DND-41 (cell line): Measurements from ENCODE around the gene ANKRD13D.

Experiments used
- ATAC-seq: fragments of 200-7000 bp; cut with Tn5 transposase; 3 replicates; pipeline ENCODE4 v1.9.1; 2021; ENCODE audit warnings: low read depth; ENCODE audit not compliant: insufficient read depth
- DNase-seq: peaks from one replicate; pipeline ENCODE4 v3.0.0-alpha.2; 2020
- H2AFZ ChIP-seq: 2 replicates; pipeline ENCODE4 v1.6.0; 2012; ENCODE audit warnings: low read depth, low read length
- H3K27ac ChIP-seq: 2 replicates; pipeline ENCODE4 v1.5.1; 2012; ENCODE audit warnings: low read length, inconsistent platforms
- H3K27me3 ChIP-seq: fragments of 200-600 bp; sonication (generic); 2 replicates; pipeline ENCODE4 v1.6.0; 2012; ENCODE audit warnings: low read length, mild to moderate bottlenecking, inconsistent platforms; ENCODE audit not compliant: insufficient read depth, poor library complexity
- H3K36me3 ChIP-seq: 2 replicates; pipeline ENCODE4 v1.5.1; 2012; ENCODE audit warnings: low read length, inconsistent platforms; ENCODE audit not compliant: insufficient read depth
- H3K4me1 ChIP-seq: 2 replicates; pipeline ENCODE4 v1.5.1; 2012; ENCODE audit warnings: mild to moderate bottlenecking, low read length; ENCODE audit not compliant: insufficient read depth
- H3K4me2 ChIP-seq: 2 replicates; pipeline ENCODE4 v1.6.0; 2012; ENCODE audit warnings: mild to moderate bottlenecking, moderate library complexity, low read length, inconsistent platforms; ENCODE audit not compliant: insufficient read depth
- H3K4me3 ChIP-seq, 2 experiments: fragments of 200-600 bp in 1 of 2; shearing (Covaris generic) in 1 of 2; 2 replicates each; pipeline ENCODE4 v1.5.1; 2012 to 2016; ENCODE audit warnings: inconsistent platforms in 2 of 2, low read length in 2 of 2, mild to moderate bottlenecking in 2 of 2, low read depth in 1 of 2, moderate library complexity in 1 of 2
- H3K79me2 ChIP-seq: 2 replicates; pipeline ENCODE4 v1.6.0; 2012; ENCODE audit warnings: low read length, inconsistent platforms; ENCODE audit not compliant: insufficient read depth
- H3K9ac ChIP-seq: 2 replicates; pipeline ENCODE4 v1.6.0; 2012; ENCODE audit warnings: low read depth, mild to moderate bottlenecking, inconsistent platforms, low read length, moderate library complexity
- H3K9me3 ChIP-seq: 2 replicates; pipeline ENCODE4 v1.5.1; 2012; ENCODE audit warnings: low read length, moderate library complexity, mild to moderate bottlenecking, inconsistent platforms; ENCODE audit not compliant: insufficient read depth, severe bottlenecking
- H4K20me1 ChIP-seq: 2 replicates; pipeline ENCODE4 v1.6.0; 2012; ENCODE audit warnings: low read length; ENCODE audit not compliant: insufficient read depth
- CTCF ChIP-seq: IDR thresholded peaks from 2 replicates; pipeline ENCODE4 v1.5.1; 2012; ENCODE audit warnings: borderline replicate concordance, low read length, moderate library complexity, mild to moderate bottlenecking; ENCODE audit not compliant: poor library complexity, severe bottlenecking; ENCODE audit errors: extremely low read depth
- EZH2 ChIP-seq: IDR thresholded peaks from 3 replicates; pipeline ENCODE4 v1.6.1; 2012; ENCODE audit warnings: borderline replicate concordance, low read depth, mild to moderate bottlenecking, moderate library complexity, low read length, inconsistent platforms; ENCODE audit not compliant: severe bottlenecking

Gene ANKRD13D

GRCh38 chr11:67320011-67320410 lies 30.9 kb downstream of the ANKRD13D start:
- H3K9me3 ChIP-seq, result no peaks in the 10 kb centered on the region
- H4K20me1 ChIP-seq, result no peaks in the 10 kb centered on the region
- H3K36me3 ChIP-seq, result no peaks in the 10 kb centered on the region
- H3K4me3 ChIP-seq, result no peak overlapping the region
- no peak for DNase-seq
- TF ChIP-seq EZH2 (no peak), CTCF (no peak)
- peaks cover 20% of the 10 kb centered on the region for H3K4me1 ChIP-seq
- H2AFZ ChIP-seq, result no peak overlapping the region
- H3K4me2 ChIP-seq, result no peak overlapping the region
- no peak overlapping the region for H3K9ac ChIP-seq
- no peak overlapping the region for H3K27ac ChIP-seq
- no peaks in the 10 kb centered on the region for H3K27me3 ChIP-seq
- no peaks in the 10 kb centered on the region; the same call in 1 of the 2 replicates for H3K79me2 ChIP-seq
- ATAC-seq, result no peak

DNA sequence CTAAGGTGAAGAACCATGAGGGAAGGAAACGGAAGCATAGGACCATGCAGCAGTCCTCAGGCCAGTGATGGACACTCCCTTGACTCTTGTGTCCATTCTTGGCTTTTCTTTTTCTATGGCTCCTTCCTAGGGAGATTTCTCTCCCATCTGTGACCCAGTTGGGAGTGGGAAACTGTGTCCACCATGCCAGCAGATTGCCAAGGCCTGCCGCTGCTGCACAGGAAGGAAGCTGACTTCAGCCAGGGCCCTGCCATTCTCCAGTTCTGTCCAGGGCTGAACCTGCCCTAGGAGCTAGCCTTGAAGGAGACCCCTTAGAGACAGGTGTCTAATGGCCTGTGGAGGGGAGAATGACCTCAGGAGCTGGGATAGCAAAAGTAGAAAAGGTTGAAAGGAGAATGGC lies 31.6 kb downstream of the ANKRD13D start:
- ATAC-seq (no peak), DNase-seq (no peak)
- Histone ChIP-seq H3K4me3 (no peak overlapping the region), H3K9me3 (no peaks in the 10 kb centered on the region), H3K36me3 (no peaks in the 10 kb centered on the region), H3K79me2 (no peaks in the 10 kb centered on the region; the same call in 1 of the 2 replicates), H3K4me2 (no peak overlapping the region), H3K27ac (no peak overlapping the region), H3K4me1 (peaks cover 20% of the 10 kb centered on the region), H4K20me1 (no peaks in the 10 kb centered on the region), H2AFZ (no peak overlapping the region), H3K27me3 (no peaks in the 10 kb centered on the region), H3K9ac (no peak overlapping the region)
- TF ChIP-seq CTCF, result no peak
- no peak for TF ChIP-seq EZH2

- Histone ChIP-seq H3K9me3 (no peaks in the 10 kb centered on the region), H3K9ac (no peak overlapping the region), H2AFZ (no peak overlapping the region), H4K20me1 (no peaks in the 10 kb centered on the region), H3K79me2 (no peaks in the 10 kb centered on the region; the same call in 1 of the 2 replicates), H3K27me3 (no peaks in the 10 kb centered on the region), H3K27ac (no peak overlapping the region), H3K4me2 (no peak overlapping the region), H3K4me1 (peaks cover 17% of the 10 kb centered on the region), H3K4me3 (no peak overlapping the region), H3K36me3 (no peaks in the 10 kb centered on the region)
- TF ChIP-seq EZH2 (no peak), CTCF (no peak)
- ATAC-seq, result no peak
- no peak for DNase-seq
Observed at GRCh38 chr11:67321313-67321871, 32.3 kb downstream of the ANKRD13D start.
